Measurements from ENCODE around the gene SLC16A14. TPM values are rescaled to one million over a fixed set of nuclear protein-coding genes. Genes with fewer than 3 reads are reported as not detected.

The SLC16A14 gene
- polyA plus RNA-seq, 1 donor, result 1.9 TPM

DNA sequence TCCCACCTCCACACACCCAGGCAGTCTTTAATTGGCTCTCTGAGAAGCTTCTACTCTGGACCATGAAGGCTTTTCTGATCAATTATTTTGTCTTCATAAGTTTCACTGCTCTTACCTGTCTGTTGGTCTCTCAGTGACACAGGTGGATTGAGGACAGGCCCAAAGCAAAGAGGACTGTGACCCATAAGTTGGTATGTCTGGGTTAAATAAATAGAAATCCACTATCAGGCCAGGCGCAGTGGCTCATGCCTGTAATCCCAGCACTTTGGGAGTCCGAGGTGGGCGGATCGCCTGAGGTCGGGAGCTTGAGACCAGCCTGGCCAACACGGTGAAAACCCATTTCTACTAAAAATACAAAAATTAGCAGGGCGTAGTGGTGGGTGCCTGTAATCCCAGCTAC lies 2.7 kb upstream of the SLC16A14 start:
- no CpG with 5 or more reads among the region's 7 CpGs for WGBS (ENCODE audit: insufficient coverage, low lambda C conversion rate)

DNA sequence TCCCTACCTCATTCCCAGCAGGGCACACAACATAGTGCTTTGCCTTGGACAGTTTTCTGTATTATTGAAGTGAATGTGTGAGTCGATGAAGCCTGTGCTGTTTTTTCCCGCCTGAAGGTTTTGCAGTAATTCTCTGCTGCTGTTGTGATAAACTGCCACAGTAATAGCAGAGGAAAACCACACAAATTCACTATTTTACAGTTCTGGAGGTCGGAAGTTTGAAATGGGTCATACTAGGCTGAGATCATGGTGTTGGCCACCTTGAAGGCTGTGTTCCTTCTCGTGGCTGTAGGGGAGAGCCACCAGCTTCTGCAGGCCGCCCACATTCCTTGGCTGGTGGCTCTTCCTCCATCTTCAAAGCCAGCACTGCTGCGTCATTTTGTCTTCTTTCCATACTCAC lies 678 bp upstream of the SLC16A14 start:
- Histone ChIP-seq H3K27ac (ENCODE audit: low read length) (no peak overlapping the region), H3K9me3 (ENCODE audit: control insufficient read depth, low read depth, low read length) (peaks cover 4% of the 10 kb centered on the region), H3K4me3 (ENCODE audit: low read length) (no peak overlapping the region), H3K27me3 (ENCODE audit: control insufficient read depth, insufficient read depth, low read length) (peaks cover 18% of the 10 kb centered on the region), H3K36me3 (ENCODE audit: control insufficient read depth, insufficient read depth, low read length) (no peaks in the 10 kb centered on the region), H3K4me1 (ENCODE audit: control insufficient read depth, insufficient read depth, low read length) (peaks cover 7% of the 10 kb centered on the region)
- DNase-seq, result no peak
- 100% methylated on average over 2 of the region's 6 CpGs for WGBS (ENCODE audit: insufficient coverage, low lambda C conversion rate)

More for the DNA sequence above, 2.7 kb upstream of the SLC16A14 start:
- peaks cover 7% of the 10 kb centered on the region for H3K4me1 ChIP-seq (ENCODE audit: control insufficient read depth, insufficient read depth, low read length)
- DNase-seq, result no peak
- peaks cover 4% of the 10 kb centered on the region for H3K9me3 ChIP-seq (ENCODE audit: control insufficient read depth, low read depth, low read length)
- peaks cover 18% of the 10 kb centered on the region for H3K27me3 ChIP-seq (ENCODE audit: control insufficient read depth, insufficient read depth, low read length)
- no peak overlapping the region for H3K27ac ChIP-seq (ENCODE audit: low read length)
- H3K4me3 ChIP-seq (ENCODE audit: low read length), result no peak overlapping the region
- H3K36me3 ChIP-seq (ENCODE audit: control insufficient read depth, insufficient read depth, low read length), result no peaks in the 10 kb centered on the region

DNA sequence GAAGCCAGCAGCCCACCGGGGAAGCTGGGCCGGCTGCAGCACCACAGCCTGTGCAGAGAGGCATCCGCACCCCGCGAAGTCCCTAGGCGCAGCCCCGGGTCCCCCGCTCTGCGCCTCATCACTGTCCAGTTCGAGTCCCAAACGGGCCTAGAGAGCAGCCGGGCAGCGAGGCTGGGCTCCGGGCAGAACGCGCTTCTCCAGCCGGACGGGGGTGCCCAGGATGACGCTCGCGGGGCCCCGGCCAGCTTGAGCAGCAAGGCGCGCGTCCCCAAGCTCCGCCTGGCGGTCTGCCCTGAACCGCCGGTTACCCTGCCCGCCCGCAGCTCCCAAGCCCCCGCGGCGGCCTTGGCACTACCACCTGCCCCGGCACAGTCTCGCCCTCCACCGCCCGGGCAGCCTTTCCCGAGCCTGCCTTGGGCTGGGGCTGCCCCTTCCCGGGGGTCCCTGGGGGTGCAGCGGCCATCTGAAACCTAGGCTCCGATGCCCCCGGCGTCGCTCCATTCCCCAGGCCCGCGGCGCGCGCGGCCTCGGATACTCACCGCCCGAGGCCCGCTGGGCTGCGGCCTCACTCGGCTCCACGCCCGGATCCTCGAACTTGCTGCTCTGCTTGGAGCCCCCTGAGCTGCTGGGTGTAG lies 591 bp downstream of the SLC16A14 start:
- peak overlapping the region; percentile 59 for H3K4me3 ChIP-seq (ENCODE audit: low read length)
- no peaks in the 10 kb centered on the region for H3K36me3 ChIP-seq (ENCODE audit: control insufficient read depth, insufficient read depth, low read length)
- H3K9me3 ChIP-seq (ENCODE audit: control insufficient read depth, low read depth, low read length), result peaks cover 4% of the 10 kb centered on the region
- no peak overlapping the region for H3K27ac ChIP-seq (ENCODE audit: low read length)
- H3K4me1 ChIP-seq (ENCODE audit: control insufficient read depth, insufficient read depth, low read length), result peaks cover 7% of the 10 kb centered on the region
- WGBS (ENCODE audit: insufficient coverage, low lambda C conversion rate), result no CpG with 5 or more reads among the region's 60 CpGs
- peak in 1 of 2 donors; percentile 65 for DNase-seq
- H3K27me3 ChIP-seq (ENCODE audit: control insufficient read depth, insufficient read depth, low read length), result peaks cover 18% of the 10 kb centered on the region

DNA sequence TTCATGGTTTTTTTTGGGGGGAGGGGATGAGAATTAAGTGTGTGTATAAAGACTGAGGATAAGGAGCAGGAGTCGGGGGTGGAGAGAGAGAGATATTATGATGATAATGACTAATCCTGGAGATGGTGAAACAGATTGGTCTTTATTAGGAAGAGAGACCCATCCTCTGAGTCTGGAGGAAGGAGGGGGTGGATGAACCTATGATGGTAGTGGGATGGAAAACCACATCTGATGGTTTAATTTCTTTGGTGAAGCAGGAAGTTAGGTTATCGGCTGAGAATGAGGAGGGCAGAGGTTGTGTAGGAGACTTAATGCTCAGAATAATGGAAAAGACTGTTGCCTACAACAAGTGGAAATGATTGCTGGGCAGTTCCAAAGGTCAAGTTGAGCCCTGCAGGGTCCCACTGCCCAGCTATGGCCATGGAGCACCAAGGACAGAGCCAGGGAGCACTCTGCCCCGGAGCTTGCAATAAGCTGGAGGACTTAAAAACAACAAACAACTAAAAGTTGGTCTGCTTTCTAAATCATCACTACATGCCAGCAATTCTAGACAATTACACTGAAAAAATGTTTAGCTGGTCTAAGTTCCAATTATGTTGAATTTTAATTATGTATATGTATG lies 7.9 kb downstream of the SLC16A14 start:
- Histone ChIP-seq H3K4me1 (ENCODE audit: control insufficient read depth, insufficient read depth, low read length) (no peaks in the 10 kb centered on the region), H3K27ac (ENCODE audit: low read length) (no peak overlapping the region), H3K36me3 (ENCODE audit: control insufficient read depth, insufficient read depth, low read length) (no peaks in the 10 kb centered on the region), H3K9me3 (ENCODE audit: control insufficient read depth, low read depth, low read length) (no peaks in the 10 kb centered on the region), H3K4me3 (ENCODE audit: low read length) (no peak overlapping the region), H3K27me3 (ENCODE audit: control insufficient read depth, insufficient read depth, low read length) (no peaks in the 10 kb centered on the region)
- no peak for DNase-seq
- WGBS (ENCODE audit: insufficient coverage, low lambda C conversion rate), result no CpG with 5 or more reads among the region's 3 CpGs

DNA sequence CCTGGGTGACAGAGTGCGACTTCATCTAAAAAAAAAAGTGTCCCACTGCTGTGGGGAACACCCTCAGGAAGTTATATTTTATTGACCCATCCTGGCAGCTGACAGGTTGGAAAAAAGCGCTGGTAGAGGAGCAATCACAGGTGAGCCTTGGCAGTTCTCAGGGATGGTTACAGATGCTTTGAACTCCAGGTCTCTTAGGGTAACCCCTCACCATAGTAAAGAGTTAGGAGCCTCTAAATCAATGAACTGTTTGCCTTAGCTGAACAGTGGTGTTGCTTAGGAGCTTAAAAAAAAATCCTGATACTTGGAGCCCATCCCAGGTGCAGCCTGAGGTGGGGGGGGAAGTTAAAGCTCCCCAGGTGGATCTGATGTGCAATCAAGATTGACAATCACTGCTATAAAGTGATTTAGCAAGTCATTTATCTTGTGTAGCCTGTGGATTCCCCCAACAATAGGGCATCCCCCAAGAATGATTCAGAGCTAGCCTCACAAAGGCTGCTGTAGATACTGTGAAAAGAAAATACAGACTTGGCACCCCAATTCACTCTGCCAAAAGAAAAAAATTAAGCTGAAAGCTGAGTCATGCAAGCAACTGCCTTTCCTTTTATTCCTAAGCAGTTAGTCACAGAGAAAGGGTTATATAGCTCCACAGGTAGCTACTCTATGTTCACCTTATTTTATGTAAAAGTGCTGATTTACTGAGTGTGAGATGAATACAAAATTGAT lies 14.8 kb downstream of the SLC16A14 start:
- Histone ChIP-seq H3K36me3 (ENCODE audit: control insufficient read depth, insufficient read depth, low read length) (no peaks in the 10 kb centered on the region), H3K27me3 (ENCODE audit: control insufficient read depth, insufficient read depth, low read length) (no peaks in the 10 kb centered on the region), H3K27ac (ENCODE audit: low read length) (no peak overlapping the region), H3K9me3 (ENCODE audit: control insufficient read depth, low read depth, low read length) (no peaks in the 10 kb centered on the region), H3K4me1 (ENCODE audit: control insufficient read depth, insufficient read depth, low read length) (no peaks in the 10 kb centered on the region), H3K4me3 (ENCODE audit: low read length) (no peak overlapping the region)
- WGBS (ENCODE audit: insufficient coverage, low lambda C conversion rate), result no CpG with 5 or more reads among the region's 2 CpGs
- no peak for DNase-seq

DNA sequence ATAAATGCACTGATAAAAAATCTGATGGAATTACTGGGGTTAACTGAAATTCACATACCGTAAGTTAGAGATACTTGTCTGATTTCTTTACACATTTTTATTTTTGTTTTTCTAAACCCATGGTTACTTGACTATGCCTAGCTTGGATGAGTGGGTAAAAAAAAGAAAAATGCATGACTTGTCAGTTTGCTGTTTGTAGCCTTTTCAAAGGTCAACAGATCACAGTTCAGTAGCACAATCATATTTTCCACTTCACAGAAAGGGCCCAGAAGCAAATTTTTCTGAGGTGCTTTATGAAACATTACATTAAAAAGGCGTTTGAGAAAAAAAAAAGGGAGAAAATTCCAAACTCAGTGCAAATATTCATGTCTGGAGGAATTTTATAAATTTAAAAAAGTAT lies 16.4 kb downstream of the SLC16A14 start:
- Histone ChIP-seq H3K9me3 (ENCODE audit: control insufficient read depth, low read depth, low read length) (no peaks in the 10 kb centered on the region), H3K36me3 (ENCODE audit: control insufficient read depth, insufficient read depth, low read length) (no peaks in the 10 kb centered on the region), H3K27ac (ENCODE audit: low read length) (no peak overlapping the region), H3K4me3 (ENCODE audit: low read length) (no peak overlapping the region), H3K27me3 (ENCODE audit: control insufficient read depth, insufficient read depth, low read length) (no peaks in the 10 kb centered on the region), H3K4me1 (ENCODE audit: control insufficient read depth, insufficient read depth, low read length) (no peaks in the 10 kb centered on the region)
- no peak for DNase-seq
- 76% methylated on average over 2 of the region's 2 CpGs for WGBS (ENCODE audit: insufficient coverage, low lambda C conversion rate)

DNA sequence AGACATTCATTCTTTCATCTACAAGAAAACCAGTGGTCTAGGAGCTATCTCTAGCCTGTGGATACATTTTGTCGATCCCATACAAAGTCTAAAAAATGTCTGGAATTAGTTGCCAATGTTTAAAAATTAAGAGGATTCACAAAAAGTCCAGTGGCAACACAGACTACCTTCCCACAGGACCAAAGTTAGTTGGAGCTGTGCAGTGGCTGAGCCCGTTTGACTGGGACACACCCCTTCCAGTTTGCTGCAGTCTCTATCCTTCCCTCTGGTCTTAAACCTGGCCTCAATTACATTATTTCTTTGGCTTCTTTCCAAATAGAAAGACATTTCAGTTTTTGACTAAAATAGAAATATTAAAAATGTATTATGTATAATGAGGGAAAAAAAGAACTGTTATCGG lies 18.6 kb downstream of the SLC16A14 start:
- Histone ChIP-seq H3K36me3 (ENCODE audit: control insufficient read depth, insufficient read depth, low read length) (no peaks in the 10 kb centered on the region), H3K27ac (ENCODE audit: low read length) (no peak overlapping the region), H3K4me1 (ENCODE audit: control insufficient read depth, insufficient read depth, low read length) (no peaks in the 10 kb centered on the region), H3K27me3 (ENCODE audit: control insufficient read depth, insufficient read depth, low read length) (no peaks in the 10 kb centered on the region), H3K9me3 (ENCODE audit: control insufficient read depth, low read depth, low read length) (no peaks in the 10 kb centered on the region), H3K4me3 (ENCODE audit: low read length) (no peak overlapping the region)
- WGBS (ENCODE audit: insufficient coverage, low lambda C conversion rate), result 100% methylated on average over 1 of the region's 3 CpGs
- DNase-seq, result no peak

DNA sequence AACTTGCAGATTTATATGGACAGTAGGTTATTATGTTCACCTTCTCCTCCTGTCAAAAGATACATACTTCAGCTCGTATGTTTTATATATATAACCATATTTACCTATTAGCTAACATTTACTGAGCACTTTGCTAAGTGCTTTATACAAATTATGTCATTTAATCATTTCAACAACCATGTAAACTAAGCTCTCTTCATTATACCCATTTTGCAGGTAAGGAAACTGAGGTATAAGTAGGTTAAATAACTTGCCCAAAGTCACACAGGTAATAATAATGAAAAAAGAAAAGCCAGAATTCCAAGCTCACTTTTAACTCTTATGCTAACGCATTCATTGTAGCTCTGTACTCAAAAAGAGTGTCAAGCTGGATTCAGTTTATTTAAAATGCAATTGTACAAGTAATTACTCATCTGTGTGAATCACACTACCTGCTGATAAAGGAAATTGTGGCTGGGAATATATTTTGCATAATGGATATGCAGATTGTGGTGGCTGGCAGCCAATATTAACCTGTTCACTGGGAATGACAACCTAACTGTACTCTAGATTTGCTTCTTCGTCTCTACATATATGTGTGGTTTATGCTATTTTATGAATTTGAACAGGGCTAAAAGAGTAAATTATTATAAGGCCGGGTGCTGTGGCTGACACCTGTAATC lies 20.6 kb downstream of the SLC16A14 start:
- DNase-seq, result no peak
- Histone ChIP-seq H3K4me3 (ENCODE audit: low read length) (no peak overlapping the region), H3K27ac (ENCODE audit: low read length) (no peak overlapping the region), H3K4me1 (ENCODE audit: control insufficient read depth, insufficient read depth, low read length) (no peaks in the 10 kb centered on the region), H3K9me3 (ENCODE audit: control insufficient read depth, low read depth, low read length) (no peaks in the 10 kb centered on the region), H3K36me3 (ENCODE audit: control insufficient read depth, insufficient read depth, low read length) (no peaks in the 10 kb centered on the region), H3K27me3 (ENCODE audit: control insufficient read depth, insufficient read depth, low read length) (no peaks in the 10 kb centered on the region)
- WGBS (ENCODE audit: insufficient coverage, low lambda C conversion rate), result 100% methylated on average over 1 of the region's 4 CpGs

DNA sequence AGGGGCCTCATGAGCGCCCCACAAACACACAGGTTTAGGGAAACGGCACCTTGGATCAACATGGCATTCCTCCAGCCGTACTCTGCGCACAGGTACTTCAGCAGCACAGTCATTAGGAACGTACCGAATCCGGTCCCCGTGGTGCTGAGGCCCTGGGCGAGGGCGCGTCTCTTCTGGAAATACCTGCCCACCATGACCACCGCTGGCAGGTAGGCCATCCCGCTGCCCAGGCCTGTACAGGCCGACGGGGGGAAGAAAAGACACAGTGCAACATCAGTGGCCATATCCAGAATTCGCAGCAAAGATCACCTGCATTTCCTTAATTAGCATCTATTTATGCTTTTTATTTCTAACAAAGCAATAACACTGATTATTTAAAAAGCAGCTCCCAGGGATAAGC lies 22.2 kb downstream of the SLC16A14 start:
- Histone ChIP-seq H3K4me3 (ENCODE audit: low read length) (no peak overlapping the region), H3K27me3 (ENCODE audit: control insufficient read depth, insufficient read depth, low read length) (no peaks in the 10 kb centered on the region), H3K36me3 (ENCODE audit: control insufficient read depth, insufficient read depth, low read length) (no peaks in the 10 kb centered on the region), H3K4me1 (ENCODE audit: control insufficient read depth, insufficient read depth, low read length) (no peaks in the 10 kb centered on the region), H3K27ac (ENCODE audit: low read length) (no peak overlapping the region), H3K9me3 (ENCODE audit: control insufficient read depth, low read depth, low read length) (no peaks in the 10 kb centered on the region)
- WGBS (ENCODE audit: insufficient coverage, low lambda C conversion rate), result no CpG with 5 or more reads among the region's 16 CpGs
- DNase-seq, result no peak

DNA sequence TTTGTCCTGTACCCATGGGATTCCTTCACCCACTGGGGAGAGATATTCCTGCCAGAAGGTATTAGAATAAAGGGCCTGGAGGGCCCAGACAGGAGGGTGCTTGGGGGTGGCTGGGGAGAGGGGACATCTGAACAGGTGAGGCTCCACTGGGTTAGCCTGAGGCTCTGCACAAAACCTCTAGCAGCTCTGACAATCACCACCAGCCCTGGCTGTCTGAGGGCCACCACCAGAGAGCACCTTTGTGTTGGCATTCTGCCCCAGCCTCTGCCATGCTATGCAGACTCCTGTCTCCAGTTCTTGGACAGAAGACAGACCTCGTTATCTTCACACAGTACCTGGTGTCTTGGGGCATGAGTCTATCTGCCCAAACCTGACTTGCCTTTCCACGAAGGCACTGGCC lies 25.3 kb downstream of the SLC16A14 start:
- Histone ChIP-seq H3K4me1 (ENCODE audit: control insufficient read depth, insufficient read depth, low read length) (no peaks in the 10 kb centered on the region), H3K27ac (ENCODE audit: low read length) (no peak overlapping the region), H3K4me3 (ENCODE audit: low read length) (no peak overlapping the region), H3K27me3 (ENCODE audit: control insufficient read depth, insufficient read depth, low read length) (no peaks in the 10 kb centered on the region), H3K9me3 (ENCODE audit: control insufficient read depth, low read depth, low read length) (no peaks in the 10 kb centered on the region), H3K36me3 (ENCODE audit: control insufficient read depth, insufficient read depth, low read length) (no peaks in the 10 kb centered on the region)
- no CpG with 5 or more reads among the region's 2 CpGs for WGBS (ENCODE audit: insufficient coverage, low lambda C conversion rate)
- no peak for DNase-seq
